NCI-H69 (cell line): ENCODE measurements around the gene DOK1.
A peak's percentile ranks its signal among the peaks of the same experiment; 100 is the strongest.

Experiments used
- DNase-seq: peaks from one replicate; lab custom pipeline; 2025; lab: John Stamatoyannopoulos, UW

The DOK1 gene

GRCh38 chr2:74525717-74526648 lies 28.5 kb upstream of the DOK1 start, which contains the start of gene DQX1:
DQX1 (minus strand) TSS chr2:74526231; CDS start chr2:74525729, 502 bp downstream.
- peak; percentile 7 for DNase-seq

DNA sequence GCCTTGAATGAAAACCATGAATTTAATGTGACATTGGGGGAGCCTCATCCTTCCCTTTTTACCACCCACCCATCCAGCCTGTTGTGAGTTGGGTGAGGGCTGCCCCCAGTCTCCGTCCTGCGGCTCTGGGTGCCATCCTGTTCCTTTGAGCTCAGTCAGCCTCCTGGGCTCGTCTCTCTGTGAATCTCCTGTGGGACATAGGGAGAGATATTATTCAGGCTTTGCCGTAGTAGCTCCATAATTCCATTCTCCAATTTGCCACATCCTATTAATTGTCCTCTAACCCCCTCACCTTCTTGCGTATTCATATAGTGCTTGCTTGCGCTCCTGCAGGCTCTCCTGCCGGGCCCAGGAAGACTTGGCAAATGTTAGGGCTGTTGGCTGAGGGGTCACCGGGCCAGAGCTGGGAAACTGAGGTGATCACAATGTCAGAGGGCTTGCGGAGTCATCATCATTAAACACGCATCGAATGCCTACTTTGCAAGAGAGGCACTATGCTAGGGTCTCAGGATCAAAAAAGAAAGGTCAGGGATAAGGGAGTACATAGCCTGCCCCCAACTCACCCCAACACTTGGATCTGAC lies 27.8 kb upstream of the DOK1 start:
- no peak for DNase-seq

GRCh38 chr2:74527741-74528140 lies 26.8 kb upstream of the DOK1 start:
- DNase-seq = no peak

DNA sequence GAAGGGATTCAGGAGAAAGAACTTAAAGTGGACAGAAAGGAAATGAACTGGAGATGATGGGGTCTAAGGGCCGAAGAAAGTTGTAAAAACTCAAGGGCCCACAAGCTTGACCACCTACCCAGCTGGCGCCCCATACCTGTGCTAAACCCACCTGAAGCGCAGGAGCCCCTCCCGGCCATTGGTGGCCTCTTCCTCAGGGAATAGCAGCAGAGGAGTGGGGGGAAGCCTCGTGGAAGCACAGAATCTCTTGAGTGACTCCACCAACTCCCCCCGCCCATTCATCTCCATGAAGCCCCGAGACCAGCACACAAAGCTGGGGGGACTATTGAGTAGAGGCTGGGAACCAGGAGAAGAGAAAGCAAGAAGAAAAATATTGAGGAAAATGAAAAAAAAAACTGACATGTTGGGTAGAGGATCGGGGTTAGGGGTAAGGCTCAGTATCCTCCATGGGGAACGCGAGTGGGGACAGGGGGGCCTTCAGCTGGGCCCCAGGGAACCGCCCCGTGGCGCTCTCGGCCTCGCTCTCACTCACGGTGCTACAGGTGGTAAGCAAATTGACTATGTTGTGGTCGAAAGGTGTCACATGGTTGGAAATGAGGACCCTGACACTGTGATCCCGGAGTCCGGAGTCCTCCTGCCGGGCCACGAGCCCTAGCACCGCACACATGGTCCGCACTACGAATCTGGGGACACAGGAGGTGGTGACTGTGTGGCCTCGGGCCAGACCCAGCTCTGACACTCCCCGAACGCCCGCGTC lies 25.7 kb upstream of the DOK1 start:
- DNase-seq = no peak

DNA sequence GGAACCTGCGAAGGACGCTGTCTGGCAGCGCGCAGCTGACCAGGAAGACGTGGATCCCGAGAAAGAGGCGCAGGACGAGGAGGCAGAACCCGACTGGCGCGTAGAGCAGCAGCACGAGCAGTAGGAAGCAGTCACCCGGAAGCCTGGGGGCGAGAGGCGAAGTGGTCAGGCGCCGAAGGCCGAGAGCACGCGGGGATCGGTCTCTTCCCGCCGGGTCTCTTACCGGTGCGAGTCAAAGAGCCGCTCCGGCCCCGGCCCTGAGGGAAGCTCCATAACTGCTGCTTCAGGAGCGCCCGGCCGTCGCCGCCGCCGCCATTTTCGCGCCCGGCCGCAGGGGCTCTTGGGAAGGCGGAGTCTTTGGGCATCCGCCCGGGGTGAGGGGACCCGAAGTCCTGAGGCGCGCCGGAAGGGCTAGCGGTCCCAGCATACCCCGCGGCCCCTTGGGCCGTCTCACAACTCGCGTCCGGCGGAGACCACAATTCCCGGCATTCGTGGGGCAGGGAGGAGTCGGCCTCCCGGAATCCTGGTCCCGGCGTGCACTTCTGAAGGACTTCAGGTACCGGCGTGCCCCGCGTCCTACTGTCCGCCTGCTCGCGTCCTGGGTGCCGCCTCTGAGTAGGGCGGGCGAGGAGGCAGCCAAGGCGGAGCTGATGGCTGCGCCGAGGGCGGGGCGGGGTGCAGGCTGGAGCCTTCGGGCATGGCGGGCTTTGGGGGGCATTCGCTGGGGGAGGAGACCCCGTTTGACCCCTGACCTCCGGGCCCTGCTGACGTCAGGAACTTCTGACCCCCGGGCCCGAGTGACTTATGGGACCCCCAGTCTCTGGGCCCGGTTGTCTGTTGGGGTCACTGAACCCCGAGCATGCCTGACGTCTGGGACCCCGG lies 24.9 kb upstream of the DOK1 start, which contains the start of the genes AUP1 and HTRA2:
Gene AUP1, minus strand, starts transcription at position 350 of the 882 bp plus-strand sequence. Its CDS starts 77 bp downstream, at position 273.
Gene HTRA2, plus strand, starts transcription at position 577 of the 882 bp plus-strand sequence. Its CDS starts 74 bp downstream, at position 651.
- peak; percentile 97 for DNase-seq

GRCh38 chr2:74530239-74531187 lies 24.0 kb upstream of the DOK1 start:
- peak; percentile 34 for DNase-seq

GRCh38 chr2:74531666-74532065 lies 22.9 kb upstream of the DOK1 start:
- no peak for DNase-seq

- DNase-seq = peak; percentile 17
These were observed 22.3 kb upstream of the DOK1 start for GRCh38 chr2:74532222-74532621.

DNA sequence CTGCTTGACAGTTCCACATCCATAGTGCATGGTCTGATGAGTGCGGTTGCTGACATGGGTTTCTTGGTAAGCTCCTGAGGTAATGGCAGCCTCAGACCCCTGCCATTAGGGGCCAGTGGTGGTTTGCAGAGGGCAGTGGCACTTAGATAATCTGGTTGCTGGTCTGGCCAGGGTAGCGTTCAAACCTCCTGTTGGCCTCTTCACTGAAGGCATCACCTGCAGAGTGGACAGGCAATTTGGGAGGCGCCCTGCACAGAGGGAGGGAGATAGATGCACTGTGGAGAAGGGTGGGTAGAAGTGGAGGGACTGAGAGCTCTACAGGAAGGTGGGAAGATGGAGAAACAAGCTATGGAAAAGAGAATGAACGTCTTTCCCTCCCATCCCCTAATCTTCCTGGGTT lies 21.1 kb upstream of the DOK1 start:
- no peak for DNase-seq

GRCh38 chr2:74534411-74534810 lies 20.1 kb upstream of the DOK1 start:
- DNase-seq = no peak

DNA sequence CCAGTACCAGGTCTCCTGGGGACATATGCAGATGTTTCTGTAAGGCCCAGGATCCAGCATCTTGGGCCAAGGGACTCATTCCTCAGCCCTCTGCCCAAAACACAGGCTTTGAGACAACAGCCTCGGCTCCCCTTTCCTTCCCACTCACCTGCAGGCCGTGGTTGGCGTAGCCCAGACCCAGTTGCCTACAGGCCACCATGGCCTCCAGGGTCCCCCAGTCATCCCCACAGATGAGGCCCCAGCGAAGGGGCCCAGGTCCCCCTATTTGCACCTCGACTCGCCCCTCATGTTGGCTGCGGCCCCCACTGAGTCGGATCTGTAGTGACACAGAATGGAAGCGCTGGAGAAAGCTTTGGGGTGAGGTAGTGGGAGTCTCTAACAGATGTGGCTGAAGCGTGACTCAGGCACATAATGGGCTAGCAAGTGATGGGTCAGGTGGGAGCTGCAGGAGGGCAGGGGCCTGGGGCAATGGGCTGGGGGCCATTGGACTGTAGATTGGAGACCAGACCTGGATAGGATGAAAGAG lies 19.0 kb upstream of the DOK1 start:
- DNase-seq = no peak

DNA sequence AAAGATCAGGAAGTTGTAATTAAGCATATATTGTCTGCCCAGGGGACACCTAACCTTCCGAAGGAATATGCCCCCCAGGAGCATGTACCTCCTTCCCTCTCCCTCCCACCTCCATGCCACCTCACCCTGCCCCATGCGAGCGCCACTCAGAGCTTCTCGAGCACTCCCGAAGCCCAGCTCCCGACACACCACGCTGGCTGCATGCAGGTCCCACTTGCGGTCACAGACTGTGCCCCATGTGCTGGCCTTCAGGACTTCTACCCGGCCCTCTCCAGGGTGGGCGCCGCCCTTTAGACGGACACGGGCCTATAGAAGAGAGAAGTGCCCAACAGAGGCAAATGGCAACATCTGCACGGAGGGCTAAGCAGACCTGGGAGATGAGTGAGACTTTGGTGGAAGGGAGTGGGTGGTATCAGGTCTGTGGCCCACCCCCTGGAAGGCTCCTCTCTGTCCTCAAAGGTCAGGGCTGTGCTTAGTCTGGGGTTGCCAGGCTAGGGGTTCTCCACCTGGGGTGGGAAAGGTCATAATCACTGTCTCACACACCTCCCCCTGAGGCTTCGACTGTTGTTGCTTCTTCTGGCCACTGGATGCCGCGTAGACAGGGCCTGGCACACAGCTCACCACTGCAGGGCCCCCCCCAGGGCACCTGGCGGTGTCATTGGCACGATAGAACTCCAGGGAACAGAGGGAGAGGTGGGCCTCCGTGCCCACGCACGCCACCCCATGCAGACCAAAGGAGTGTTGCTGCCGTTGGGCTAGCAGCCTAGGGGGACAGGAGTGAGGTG lies 18.2 kb upstream of the DOK1 start:
- no peak for DNase-seq

GRCh38 chr2:74537140-74537539 lies 17.4 kb upstream of the DOK1 start:
- DNase-seq = no peak

DNA sequence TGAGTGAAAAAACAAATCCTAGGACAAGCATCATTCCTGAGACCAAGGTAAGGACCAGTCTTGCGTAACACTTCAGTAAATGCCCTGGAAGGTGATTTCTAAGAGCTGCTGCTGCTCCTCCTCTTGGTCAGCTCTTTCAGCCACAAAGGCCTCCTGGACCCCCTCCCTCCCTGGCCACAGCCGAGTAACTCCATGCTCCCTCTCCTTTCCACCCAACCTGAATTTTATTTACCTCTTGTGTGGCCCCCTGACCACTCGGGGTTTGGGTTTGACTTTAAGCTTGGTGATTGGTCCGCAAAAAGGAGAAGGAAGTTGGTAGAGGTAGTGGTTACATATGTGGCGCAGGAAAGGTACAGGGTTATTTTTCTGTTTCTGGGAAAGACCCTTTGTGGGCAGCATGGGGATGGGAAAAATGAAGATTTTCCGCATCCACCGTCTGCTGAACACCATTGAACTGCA lies 15.6 kb upstream of the DOK1 start:
- DNase-seq = no peak

GRCh38 chr2:74540291-74540690 lies 14.2 kb upstream of the DOK1 start:
- DNase-seq = no peak

- no peak for DNase-seq
These were observed 11.5 kb upstream of the DOK1 start for GRCh38 chr2:74542978-74543377.

DNA sequence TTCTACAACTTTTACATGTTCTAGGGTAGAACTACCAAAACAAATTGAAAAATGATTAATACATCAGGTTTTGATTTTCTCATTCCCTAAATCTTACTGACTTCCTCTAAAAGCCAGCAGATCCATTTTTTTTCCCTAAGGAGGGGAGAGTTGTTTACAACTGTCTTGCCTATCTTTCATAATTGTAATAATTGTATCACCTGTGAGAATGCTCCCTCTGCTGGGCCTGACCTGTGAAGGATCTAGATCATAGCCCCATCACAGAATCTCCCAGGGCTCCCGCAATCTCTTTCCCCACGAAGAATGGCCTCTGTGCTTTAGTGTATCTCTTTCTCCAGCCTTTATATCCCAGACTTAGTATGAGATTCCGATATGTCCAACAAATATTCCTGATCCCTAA lies 9.9 kb upstream of the DOK1 start:
- DNase-seq = peak; percentile 12

DNA sequence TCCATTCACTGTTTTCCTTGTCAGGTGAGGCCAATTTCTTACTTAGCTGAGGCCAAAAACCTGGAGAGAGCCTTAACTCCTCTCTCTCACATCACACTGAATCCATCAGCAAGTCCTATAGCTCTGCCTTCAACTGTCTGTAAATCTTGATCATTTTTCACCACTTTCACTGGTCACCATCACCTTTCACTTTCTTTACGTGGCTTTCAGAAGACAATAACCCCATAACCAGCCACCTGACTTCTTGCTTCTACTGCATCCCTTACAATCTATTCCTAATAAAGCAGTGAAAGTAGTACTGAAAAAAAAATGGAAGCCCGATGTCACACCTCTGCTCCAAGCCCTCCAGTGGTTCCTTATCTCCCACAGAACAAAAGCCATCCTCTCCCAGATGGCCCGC lies 8.5 kb upstream of the DOK1 start:
- DNase-seq = no peak

DNA sequence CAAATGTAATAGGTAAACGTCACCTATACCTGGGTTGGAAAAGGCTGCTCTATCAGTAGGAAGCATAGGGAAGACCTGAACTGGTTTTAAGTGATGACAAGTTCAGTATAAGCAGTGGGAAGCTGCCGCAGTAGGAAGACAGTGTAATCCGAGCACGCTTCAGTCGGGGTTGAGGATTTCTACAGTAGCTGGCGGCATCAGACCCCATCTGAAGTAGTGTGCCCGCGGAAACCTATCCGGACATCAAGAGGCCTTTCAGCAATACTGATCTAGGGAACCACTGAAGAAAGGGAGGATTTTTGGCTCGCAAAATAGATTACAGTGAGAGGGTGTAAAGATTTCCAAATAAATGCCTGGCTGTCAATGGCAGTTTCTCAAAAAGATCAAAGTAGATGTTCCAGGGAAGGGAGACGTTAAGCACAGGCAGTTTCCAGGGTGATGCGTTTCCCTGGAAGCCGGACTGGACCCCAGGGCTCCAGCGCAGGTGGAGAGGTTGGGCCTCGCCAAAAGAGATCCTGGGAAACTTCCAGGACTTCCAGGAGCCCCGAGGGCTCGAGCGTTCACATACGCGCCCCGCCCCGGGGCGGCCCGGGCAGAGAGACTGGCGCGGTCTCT lies 6.1 kb upstream of the DOK1 start:
- peak; percentile 10 for DNase-seq
